Esophagus muscularis mucosa (tissue), 4 donors: Measurements from ENCODE around the gene FGFR2.

ENCODE experiments used
- CTCF ChIP-seq, 3 experiments: fragments of 200-600 bp in 2 of 3; fragments of 450-650 bp in 1 of 3; sonication (generic) in 2 of 3; IDR thresholded peaks; one replicate each; pipeline ENCODE4 v1.5.1; 2017 to 2019; ENCODE audit warnings: antibody characterized with exemption in 3 of 3, mild to moderate bottlenecking in 2 of 3, moderate library complexity in 1 of 3
- EP300 ChIP-seq: sonication (generic); formaldehyde crosslinking; IDR thresholded peaks from one replicate; pipeline ENCODE4 v1.6.1; 2017; ENCODE audit warnings: antibody characterized with exemption
- POLR2A ChIP-seq: fragments of 450-650 bp; IDR thresholded peaks from one replicate; pipeline ENCODE4 v1.6.1; 2017; ENCODE audit warnings: antibody characterized with exemption, moderate library complexity, mild to moderate bottlenecking, low read depth
- POLR2AphosphoS5 ChIP-seq, 2 donors: sonication (generic); formaldehyde crosslinking; IDR thresholded peaks; one replicate each; pipeline ENCODE4 v1.6.1; 2017; ENCODE audit warnings: antibody characterized with exemption in 2 of 2

DNA sequence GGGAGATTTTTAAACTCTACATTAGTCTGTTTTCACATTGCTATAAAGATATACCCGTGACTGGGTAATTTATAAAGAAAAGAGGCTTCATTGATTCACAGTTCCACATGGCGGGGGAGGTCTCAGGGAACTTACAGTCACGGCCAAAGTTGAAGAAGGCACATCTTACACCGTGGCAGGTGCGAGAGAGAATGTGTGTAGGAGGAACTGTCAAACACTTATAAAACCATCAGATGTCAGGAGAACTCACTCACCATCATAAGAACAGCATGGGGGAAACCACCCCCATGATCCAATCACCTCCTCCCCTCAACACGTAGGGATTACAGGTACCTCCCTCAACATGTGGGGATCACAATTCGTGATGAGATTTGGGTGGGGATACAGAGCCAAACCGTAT is 129.5 kb downstream of the FGFR2 start:
- TF ChIP-seq CTCF (IDR thresholded peaks at IDR 0.05) (no peak), POLR2A (no peak), POLR2AphosphoS5 (IDR thresholded peaks at IDR 0.05) (no peak), EP300 (no peak)
